ENCODE data around the gene TBCB. TPM values are rescaled to one million over a fixed set of nuclear protein-coding genes. Genes with fewer than 3 reads are reported as not detected.

The TBCB gene
- total RNA-seq, 1 experiment from 2014 or later: 141 TPM

DNA sequence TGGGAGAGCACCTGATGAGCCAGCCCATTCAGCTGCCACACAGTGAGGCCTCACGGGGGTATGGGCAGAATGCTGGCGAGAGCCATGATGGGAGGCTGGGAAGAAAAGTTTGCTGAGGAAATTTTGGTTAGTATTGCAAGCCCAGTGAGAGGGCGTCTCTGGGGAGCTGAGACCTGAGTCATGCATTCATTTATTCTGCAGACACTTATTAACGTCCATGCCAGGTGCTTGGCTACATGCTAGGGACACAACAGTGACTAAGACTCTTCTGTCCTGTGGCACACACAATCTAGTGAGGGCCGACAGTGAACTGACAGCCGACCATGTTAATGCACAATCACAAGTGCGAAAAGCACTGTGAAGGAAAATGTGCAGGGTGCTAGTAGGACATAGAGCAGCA lies 33.4 kb upstream of the TBCB start:
- Histone ChIP-seq H3K36me3 (ENCODE audit: control insufficient read depth in 1 of 2, insufficient read depth in 2 of 2, low read length in 2 of 2) (peaks cover 22 to 48% of the 10 kb centered on the region in 2 experiments), H3K4me3 (replicated peaks in 1 of 2; ENCODE audit: low read depth in 1 of 2, low read length in 2 of 2) (no peak overlapping the region), H2AFZ (ENCODE audit: low read depth, low read length, poor library complexity, severe bottlenecking) (no peak overlapping the region), H3K9ac (ENCODE audit: low read length) (no peak overlapping the region), H4K20me1 (ENCODE audit: insufficient read depth) (no peaks in the 10 kb centered on the region), H3K27me3 (ENCODE audit: insufficient read depth, low read length) (no peaks in the 10 kb centered on the region), H3K4me2 (ENCODE audit: low read length) (no peak overlapping the region), H3K27ac (ENCODE audit: low read depth, low read length) (no peak overlapping the region), H3K9me2 (ENCODE audit: insufficient read depth) (no peaks in the 10 kb centered on the region), H3K4me1 (ENCODE audit: control insufficient read depth in 1 of 2, insufficient read depth in 2 of 2, low read length in 2 of 2) (no peaks in the 10 kb centered on the region), H3K9me3 (ENCODE audit: control insufficient read depth in 1 of 2, insufficient read depth in 1 of 2, low read depth in 1 of 2, low read length in 2 of 2) (no peaks in the 10 kb centered on the region), H3K79me2 (ENCODE audit: insufficient read depth, low read length) (no peaks in the 10 kb centered on the region)
- TF ChIP-seq CEBPB (IDR thresholded peaks at IDR 0.05; ENCODE audit: low read depth) (no peak), POLR2A (IDR thresholded peaks at IDR 0.05; ENCODE audit: borderline replicate concordance, extremely low read depth, insufficient read depth, insufficient read length) (no peak), RAD21 (IDR thresholded peaks at IDR 0.05; ENCODE audit: low read depth) (no peak), SRF (IDR thresholded peaks at IDR 0.05; ENCODE audit: low read depth) (no peak), YY1 (IDR thresholded peaks at IDR 0.05; ENCODE audit: extremely low read depth, insufficient replicate concordance, low read depth, low read length) (no peak), POLR2AphosphoS5 (IDR thresholded peaks at IDR 0.05; ENCODE audit: low read depth, low read length) (no peak), SP1 (IDR thresholded peaks at IDR 0.05; ENCODE audit: low read depth) (no peak), FOSL1 (IDR thresholded peaks at IDR 0.05; ENCODE audit: low read depth) (no peak), EZH2phosphoT487 (IDR thresholded peaks at IDR 0.05; ENCODE audit: borderline replicate concordance) (no peak), ZFX (IDR thresholded peaks at IDR 0.05) (no peak)
- TF ChIP-seq, protein P1, sequence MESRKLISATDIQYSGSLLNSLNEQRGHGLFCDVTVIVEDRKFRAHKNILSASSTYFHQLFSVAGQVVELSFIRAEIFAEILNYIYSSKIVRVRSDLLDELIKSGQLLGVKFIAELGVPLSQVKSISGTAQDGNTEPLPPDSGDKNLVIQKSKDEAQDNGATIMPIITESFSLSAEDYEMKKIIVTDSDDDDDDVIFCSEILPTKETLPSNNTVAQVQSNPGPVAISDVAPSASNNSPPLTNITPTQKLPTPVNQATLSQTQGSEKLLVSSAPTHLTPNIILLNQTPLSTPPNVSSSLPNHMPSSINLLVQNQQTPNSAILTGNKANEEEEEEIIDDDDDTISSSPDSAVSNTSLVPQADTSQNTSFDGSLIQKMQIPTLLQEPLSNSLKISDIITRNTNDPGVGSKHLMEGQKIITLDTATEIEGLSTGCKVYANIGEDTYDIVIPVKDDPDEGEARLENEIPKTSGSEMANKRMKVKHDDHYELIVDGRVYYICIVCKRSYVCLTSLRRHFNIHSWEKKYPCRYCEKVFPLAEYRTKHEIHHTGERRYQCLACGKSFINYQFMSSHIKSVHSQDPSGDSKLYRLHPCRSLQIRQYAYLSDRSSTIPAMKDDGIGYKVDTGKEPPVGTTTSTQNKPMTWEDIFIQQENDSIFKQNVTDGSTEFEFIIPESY (IDR thresholded peaks at IDR 0.05; ENCODE audit: extremely low read depth, insufficient replicate concordance, low read length): no peak
- TF ChIP-seq, protein P2, sequence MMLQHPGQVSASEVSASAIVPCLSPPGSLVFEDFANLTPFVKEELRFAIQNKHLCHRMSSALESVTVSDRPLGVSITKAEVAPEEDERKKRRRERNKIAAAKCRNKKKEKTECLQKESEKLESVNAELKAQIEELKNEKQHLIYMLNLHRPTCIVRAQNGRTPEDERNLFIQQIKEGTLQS (IDR thresholded peaks at IDR 0.05): no peak
- TF ChIP-seq, protein P3, sequence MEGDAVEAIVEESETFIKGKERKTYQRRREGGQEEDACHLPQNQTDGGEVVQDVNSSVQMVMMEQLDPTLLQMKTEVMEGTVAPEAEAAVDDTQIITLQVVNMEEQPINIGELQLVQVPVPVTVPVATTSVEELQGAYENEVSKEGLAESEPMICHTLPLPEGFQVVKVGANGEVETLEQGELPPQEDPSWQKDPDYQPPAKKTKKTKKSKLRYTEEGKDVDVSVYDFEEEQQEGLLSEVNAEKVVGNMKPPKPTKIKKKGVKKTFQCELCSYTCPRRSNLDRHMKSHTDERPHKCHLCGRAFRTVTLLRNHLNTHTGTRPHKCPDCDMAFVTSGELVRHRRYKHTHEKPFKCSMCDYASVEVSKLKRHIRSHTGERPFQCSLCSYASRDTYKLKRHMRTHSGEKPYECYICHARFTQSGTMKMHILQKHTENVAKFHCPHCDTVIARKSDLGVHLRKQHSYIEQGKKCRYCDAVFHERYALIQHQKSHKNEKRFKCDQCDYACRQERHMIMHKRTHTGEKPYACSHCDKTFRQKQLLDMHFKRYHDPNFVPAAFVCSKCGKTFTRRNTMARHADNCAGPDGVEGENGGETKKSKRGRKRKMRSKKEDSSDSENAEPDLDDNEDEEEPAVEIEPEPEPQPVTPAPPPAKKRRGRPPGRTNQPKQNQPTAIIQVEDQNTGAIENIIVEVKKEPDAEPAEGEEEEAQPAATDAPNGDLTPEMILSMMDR (IDR thresholded peaks at IDR 0.05 in 2 of 3, conservative IDR thresholded peaks at IDR 0.05 in 1 of 3; ENCODE audit: borderline replicate concordance in 1 of 3, insufficient read depth in 1 of 3, low read depth in 2 of 3, low read length in 2 of 3): no peak
- intact Hi-C loops (cut with micrococcal nuclease): no loop called here
- ATAC-seq (no peak), DNase-seq (ENCODE audit: low read depth, low spot score) (no peak)
- ChIA-PET POLR2A (no interaction called here), RAD21 (ENCODE audit: low non-redundant PET in 1 of 2, low total read pairs in 2 of 2, uncharacterized antibody in 2 of 2, unreplicated experiment in 2 of 2) (no interaction called here), CTCF (no interaction called here)
- BruUV-seq (replicated peaks): no TSS peak
